ENCODE measurements around the gene DYNLT4. TPM values are rescaled to one million over a fixed set of nuclear protein-coding genes. Genes with fewer than 3 reads are reported as not detected.
A peak's percentile ranks its signal among the peaks of the same experiment; 100 is the strongest.

The DYNLT4 gene
- total and polyA plus RNA-seq, 2 of the 13 experiments (the other 11 are each of a cell fraction or from before 2014, with no cell fraction given): 0.77 TPM; not detected in 1

DNA sequence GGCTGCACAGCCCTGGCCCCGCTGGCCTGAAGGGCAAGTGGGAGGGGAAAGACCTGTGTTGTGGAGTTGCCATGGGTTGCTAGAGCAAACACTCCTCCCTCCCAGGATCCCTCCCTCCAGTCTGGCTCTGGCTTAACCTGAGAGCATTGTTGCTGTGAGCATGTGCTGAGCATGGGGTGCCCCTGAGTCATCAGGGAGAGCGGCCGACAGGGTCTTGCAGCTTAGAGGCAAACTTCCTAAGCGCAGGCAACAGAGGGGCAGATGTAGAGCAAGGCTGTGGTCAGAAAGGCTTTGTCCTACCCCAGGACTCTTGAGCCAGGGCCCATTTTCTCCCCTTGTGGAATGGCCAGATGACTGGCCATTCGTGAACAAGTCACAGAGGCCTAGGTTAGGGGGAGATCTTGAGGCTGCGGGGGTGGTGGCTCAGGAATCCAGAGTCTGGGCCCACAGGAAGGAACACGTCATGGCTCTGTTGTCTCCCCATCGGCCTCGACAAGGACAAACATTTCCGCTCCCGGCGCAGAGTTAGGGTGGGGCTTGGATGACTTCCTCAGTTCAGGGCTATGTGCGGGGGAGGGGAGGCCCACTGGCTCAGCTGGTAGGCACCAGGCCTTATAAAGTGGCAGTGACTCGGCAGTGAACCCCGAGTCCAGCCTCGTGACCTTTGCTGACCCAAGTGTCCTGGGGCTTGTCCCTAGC, 362 bp upstream of the DYNLT4 start (continued):
- TF ChIP-seq NR2C2 (CRISPR knock-in tag; IDR thresholded peaks at IDR 0.05; ENCODE audit: borderline replicate concordance): peak; percentile 58
- TF ChIP-seq, protein P1, sequence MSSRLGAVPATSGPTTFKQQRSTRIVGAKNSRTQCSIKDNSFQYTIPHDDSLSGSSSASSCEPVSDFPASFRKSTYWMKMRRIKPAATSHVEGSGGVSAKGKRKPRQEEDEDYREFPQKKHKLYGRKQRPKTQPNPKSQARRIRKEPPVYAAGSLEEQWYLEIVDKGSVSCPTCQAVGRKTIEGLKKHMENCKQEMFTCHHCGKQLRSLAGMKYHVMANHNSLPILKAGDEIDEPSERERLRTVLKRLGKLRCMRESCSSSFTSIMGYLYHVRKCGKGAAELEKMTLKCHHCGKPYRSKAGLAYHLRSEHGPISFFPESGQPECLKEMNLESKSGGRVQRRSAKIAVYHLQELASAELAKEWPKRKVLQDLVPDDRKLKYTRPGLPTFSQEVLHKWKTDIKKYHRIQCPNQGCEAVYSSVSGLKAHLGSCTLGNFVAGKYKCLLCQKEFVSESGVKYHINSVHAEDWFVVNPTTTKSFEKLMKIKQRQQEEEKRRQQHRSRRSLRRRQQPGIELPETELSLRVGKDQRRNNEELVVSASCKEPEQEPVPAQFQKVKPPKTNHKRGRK (CRISPR knock-in tag; IDR thresholded peaks at IDR 0.05): peak; percentile 47; the same call in 1 of the 2 replicates
- no peak for TF ChIP-seq PPARG (CRISPR knock-in tag; conservative IDR thresholded peaks at IDR 0.05)
- no peak for TF ChIP-seq NFATC3 (CRISPR knock-in tag; IDR thresholded peaks at IDR 0.05)
- TF ChIP-seq ZNF75D (CRISPR knock-in tag; IDR thresholded peaks at IDR 0.05; ENCODE audit: borderline replicate concordance): no peak
- peak; percentile 98 for TF ChIP-seq ZNF430 (CRISPR knock-in tag; IDR thresholded peaks at IDR 0.05)
- TF ChIP-seq, protein P2, sequence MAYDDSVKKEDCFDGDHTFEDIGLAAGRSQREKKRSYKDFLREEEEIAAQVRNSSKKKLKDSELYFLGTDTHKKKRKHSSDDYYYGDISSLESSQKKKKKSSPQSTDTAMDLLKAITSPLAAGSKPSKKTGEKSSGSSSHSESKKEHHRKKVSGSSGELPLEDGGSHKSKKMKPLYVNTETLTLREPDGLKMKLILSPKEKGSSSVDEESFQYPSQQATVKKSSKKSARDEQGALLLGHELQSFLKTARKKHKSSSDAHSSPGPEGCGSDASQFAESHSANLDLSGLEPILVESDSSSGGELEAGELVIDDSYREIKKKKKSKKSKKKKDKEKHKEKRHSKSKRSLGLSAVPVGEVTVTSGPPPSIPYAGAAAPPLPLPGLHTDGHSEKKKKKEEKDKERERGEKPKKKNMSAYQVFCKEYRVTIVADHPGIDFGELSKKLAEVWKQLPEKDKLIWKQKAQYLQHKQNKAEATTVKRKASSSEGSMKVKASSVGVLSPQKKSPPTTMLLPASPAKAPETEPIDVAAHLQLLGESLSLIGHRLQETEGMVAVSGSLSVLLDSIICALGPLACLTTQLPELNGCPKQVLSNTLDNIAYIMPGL (CRISPR knock-in tag; IDR thresholded peaks at IDR 0.05; ENCODE audit: borderline replicate concordance in 1 of 2, low read depth in 1 of 2): peak; percentile 46 to 66
- no peak for TF ChIP-seq SP1 (IDR thresholded peaks at IDR 0.05)
- peak; percentile 60; the same call in 1 of the 2 replicates for TF ChIP-seq SP1 (CRISPR knock-in tag; IDR thresholded peaks at IDR 0.05)
- TF ChIP-seq, protein P3, sequence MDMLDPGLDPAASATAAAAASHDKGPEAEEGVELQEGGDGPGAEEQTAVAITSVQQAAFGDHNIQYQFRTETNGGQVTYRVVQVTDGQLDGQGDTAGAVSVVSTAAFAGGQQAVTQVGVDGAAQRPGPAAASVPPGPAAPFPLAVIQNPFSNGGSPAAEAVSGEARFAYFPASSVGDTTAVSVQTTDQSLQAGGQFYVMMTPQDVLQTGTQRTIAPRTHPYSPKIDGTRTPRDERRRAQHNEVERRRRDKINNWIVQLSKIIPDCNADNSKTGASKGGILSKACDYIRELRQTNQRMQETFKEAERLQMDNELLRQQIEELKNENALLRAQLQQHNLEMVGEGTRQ (IDR thresholded peaks at IDR 0.05; ENCODE audit: low read depth, low read length): no peak; the same call in 1 of the 2 replicates
- TF ChIP-seq, protein P3 (CRISPR knock-in tag; IDR thresholded peaks at IDR 0.05; ENCODE audit: borderline replicate concordance): no peak
- TF ChIP-seq, protein P4, sequence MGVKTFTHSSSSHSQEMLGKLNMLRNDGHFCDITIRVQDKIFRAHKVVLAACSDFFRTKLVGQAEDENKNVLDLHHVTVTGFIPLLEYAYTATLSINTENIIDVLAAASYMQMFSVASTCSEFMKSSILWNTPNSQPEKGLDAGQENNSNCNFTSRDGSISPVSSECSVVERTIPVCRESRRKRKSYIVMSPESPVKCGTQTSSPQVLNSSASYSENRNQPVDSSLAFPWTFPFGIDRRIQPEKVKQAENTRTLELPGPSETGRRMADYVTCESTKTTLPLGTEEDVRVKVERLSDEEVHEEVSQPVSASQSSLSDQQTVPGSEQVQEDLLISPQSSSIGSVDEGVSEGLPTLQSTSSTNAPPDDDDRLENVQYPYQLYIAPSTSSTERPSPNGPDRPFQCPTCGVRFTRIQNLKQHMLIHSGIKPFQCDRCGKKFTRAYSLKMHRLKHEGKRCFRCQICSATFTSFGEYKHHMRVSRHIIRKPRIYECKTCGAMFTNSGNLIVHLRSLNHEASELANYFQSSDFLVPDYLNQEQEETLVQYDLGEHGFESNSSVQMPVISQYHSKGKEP (CRISPR knock-in tag; IDR thresholded peaks at IDR 0.05): no peak
- TF ChIP-seq NFYC (CRISPR knock-in tag; IDR thresholded peaks at IDR 0.05): no peak; the same call in 1 of the 2 replicates
- TF ChIP-seq ZNF350 (CRISPR knock-in tag; IDR thresholded peaks at IDR 0.05; ENCODE audit: borderline replicate concordance, low read depth): peak; percentile 93; the same call in 1 of the 2 replicates
- no peak for TF ChIP-seq ZSCAN30 (CRISPR knock-in tag; IDR thresholded peaks at IDR 0.05)
- TF ChIP-seq, protein P5, sequence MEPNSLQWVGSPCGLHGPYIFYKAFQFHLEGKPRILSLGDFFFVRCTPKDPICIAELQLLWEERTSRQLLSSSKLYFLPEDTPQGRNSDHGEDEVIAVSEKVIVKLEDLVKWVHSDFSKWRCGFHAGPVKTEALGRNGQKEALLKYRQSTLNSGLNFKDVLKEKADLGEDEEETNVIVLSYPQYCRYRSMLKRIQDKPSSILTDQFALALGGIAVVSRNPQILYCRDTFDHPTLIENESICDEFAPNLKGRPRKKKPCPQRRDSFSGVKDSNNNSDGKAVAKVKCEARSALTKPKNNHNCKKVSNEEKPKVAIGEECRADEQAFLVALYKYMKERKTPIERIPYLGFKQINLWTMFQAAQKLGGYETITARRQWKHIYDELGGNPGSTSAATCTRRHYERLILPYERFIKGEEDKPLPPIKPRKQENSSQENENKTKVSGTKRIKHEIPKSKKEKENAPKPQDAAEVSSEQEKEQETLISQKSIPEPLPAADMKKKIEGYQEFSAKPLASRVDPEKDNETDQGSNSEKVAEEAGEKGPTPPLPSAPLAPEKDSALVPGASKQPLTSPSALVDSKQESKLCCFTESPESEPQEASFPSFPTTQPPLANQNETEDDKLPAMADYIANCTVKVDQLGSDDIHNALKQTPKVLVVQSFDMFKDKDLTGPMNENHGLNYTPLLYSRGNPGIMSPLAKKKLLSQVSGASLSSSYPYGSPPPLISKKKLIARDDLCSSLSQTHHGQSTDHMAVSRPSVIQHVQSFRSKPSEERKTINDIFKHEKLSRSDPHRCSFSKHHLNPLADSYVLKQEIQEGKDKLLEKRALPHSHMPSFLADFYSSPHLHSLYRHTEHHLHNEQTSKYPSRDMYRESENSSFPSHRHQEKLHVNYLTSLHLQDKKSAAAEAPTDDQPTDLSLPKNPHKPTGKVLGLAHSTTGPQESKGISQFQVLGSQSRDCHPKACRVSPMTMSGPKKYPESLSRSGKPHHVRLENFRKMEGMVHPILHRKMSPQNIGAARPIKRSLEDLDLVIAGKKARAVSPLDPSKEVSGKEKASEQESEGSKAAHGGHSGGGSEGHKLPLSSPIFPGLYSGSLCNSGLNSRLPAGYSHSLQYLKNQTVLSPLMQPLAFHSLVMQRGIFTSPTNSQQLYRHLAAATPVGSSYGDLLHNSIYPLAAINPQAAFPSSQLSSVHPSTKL (CRISPR knock-in tag; IDR thresholded peaks at IDR 0.05): peak; percentile 24; the same call in 1 of the 2 replicates
- TF ChIP-seq ETV6 (CRISPR knock-in tag; conservative IDR thresholded peaks at IDR 0.05): 0 out of 2 replicates have a peak, but pooled peaks have one; percentile 11
- no peak; the same call in 1 of the 2 replicates for TF ChIP-seq MTF2 (CRISPR knock-in tag; IDR thresholded peaks at IDR 0.05; ENCODE audit: borderline replicate concordance)
